Vagina (tissue), 2 donors: ENCODE data around the gene B4GALT5.

ENCODE experiments used
- CTCF ChIP-seq, 3 experiments: fragments of 450-650 bp in 2 of 3; fragments of 200-600 bp in 1 of 3; sonication (generic) in 1 of 3; IDR thresholded peaks; one replicate each; pipeline ENCODE4 v1.5.1; 2017 to 2019; ENCODE audit warnings: antibody characterized with exemption in 3 of 3, mild to moderate bottlenecking in 2 of 3, moderate library complexity in 2 of 3
- POLR2AphosphoS5 ChIP-seq, 2 donors: sonication (generic); formaldehyde crosslinking; IDR thresholded peaks; one replicate each; pipeline ENCODE4 v1.9.0; 2017; ENCODE audit warnings: antibody characterized with exemption in 2 of 2, mild to moderate bottlenecking in 2 of 2, low read depth in 1 of 2; ENCODE audit not compliant: insufficient read depth in 1 of 2

- TF ChIP-seq CTCF (IDR thresholded peaks at IDR 0.05) (no peak), POLR2AphosphoS5 (IDR thresholded peaks at IDR 0.05; ENCODE audit: insufficient read depth in 1 of 2, low read depth in 1 of 2) (no peak)
Observed at GRCh38 chr20:49692941-49693340, 20.7 kb downstream of the B4GALT5 start.
